Activated T-cell treated with anti-CD3 and anti-CD28 coated beads, Interleukin-2, amount 50 U/mL, for 4 hours (primary cell): Measurements from ENCODE around the gene TMEM87A. TPM values are rescaled to one million over a fixed set of nuclear protein-coding genes. Genes with fewer than 3 reads are reported as not detected.

ENCODE experiments used
- ATAC-seq, 2 donors: fragments of 200-7000 bp; cut with Tn5 transposase; one replicate each; pipeline ENCODE4 v1.10.0; 2021
- DNase-seq: peaks from one replicate; pipeline ENCODE4 v3.0.0-alpha.2; 2020
- H3K27me3 Mint-ChIP-seq: one replicate; pipeline ENCODE4 v1.8.0; 2021; ENCODE audit warnings: low read depth, mixed read lengths
- H3K36me3 Mint-ChIP-seq: one replicate; pipeline ENCODE4 v1.8.0; 2022; ENCODE audit warnings: mixed read lengths; ENCODE audit not compliant: insufficient read depth
- H3K4me1 Mint-ChIP-seq: one replicate; pipeline ENCODE4 v1.8.0; 2021; ENCODE audit warnings: low read depth, mixed read lengths
- H3K4me3 Mint-ChIP-seq: one replicate; pipeline ENCODE4 v1.8.0; 2021; ENCODE audit warnings: mild to moderate bottlenecking, moderate library complexity, mixed read lengths
- H3K9me3 Mint-ChIP-seq: one replicate; pipeline ENCODE4 v1.8.0; 2021; ENCODE audit warnings: mixed read lengths
- total RNA-seq, 3 donors: library from RNA; stranded (reverse); gene quantifications; one replicate each; pipeline ENCODE4 v1.2.1, GENCODE V29; 2021

Gene TMEM87A
- total RNA-seq, 3 donors from 2014 or later = 47.1 to 57.0 (median 56.4) TPM

DNA sequence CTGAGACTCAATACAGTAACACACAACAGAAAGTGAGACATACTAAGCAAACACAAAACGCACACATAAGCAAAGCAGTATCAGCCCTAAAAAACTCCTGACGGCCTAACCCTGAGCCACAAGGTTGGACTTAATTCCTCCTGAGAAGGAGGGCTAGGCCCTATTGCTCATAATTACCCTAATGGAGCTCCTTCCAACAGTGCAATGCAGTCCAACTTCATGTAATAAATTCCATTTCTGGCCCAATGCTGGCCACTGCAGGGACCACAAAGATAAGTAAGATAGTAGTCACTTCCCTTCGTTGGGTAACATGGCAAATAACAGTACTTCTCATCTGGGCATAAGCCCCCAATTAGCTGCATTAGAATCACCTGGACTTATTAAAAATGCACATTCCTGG, 69.3 kb downstream of the TMEM87A start:
- H3K27me3 Mint-ChIP-seq = no peaks in the 10 kb centered on the region
- ATAC-seq (no peak), DNase-seq (no peak)
- no peak overlapping the region for H3K4me3 Mint-ChIP-seq
- H3K36me3 Mint-ChIP-seq = peaks cover 13% of the 10 kb centered on the region
- peaks cover 47% of the 10 kb centered on the region for H3K4me1 Mint-ChIP-seq
- no peaks in the 10 kb centered on the region for H3K9me3 Mint-ChIP-seq

- H3K4me3 Mint-ChIP-seq = no peak overlapping the region
- ATAC-seq (no peak), DNase-seq (no peak)
- H3K4me1 Mint-ChIP-seq = peaks cover 44% of the 10 kb centered on the region
- H3K27me3 Mint-ChIP-seq = no peaks in the 10 kb centered on the region
- peaks cover 16% of the 10 kb centered on the region for H3K36me3 Mint-ChIP-seq
- H3K9me3 Mint-ChIP-seq = no peaks in the 10 kb centered on the region
Observed at GRCh38 chr15:42202653-42203052, 70.6 kb downstream of the TMEM87A start.

DNA sequence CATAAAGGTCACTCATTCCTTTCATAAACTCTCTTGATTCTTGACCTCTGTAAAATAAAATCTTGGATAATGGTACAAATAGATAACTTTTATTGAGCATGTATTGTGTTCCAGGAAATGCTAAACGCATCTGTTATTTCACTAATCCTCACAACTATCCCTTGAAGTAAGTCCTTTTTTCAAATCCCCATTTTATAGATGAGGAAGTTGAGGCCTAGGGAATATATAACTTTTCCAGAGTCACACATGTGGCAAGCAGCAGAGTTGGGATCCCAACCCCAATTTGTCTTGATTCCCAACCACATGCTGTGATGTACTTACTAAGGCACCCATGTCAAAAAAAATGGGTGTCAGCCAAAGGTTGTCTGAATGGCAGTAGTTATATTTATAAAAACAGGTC, 71.4 kb downstream of the TMEM87A start:
- H3K36me3 Mint-ChIP-seq = peaks cover 20% of the 10 kb centered on the region
- DNase-seq = no peak
- peaks cover 35% of the 10 kb centered on the region for H3K4me1 Mint-ChIP-seq
- H3K4me3 Mint-ChIP-seq = no peak overlapping the region
- no peaks in the 10 kb centered on the region for H3K27me3 Mint-ChIP-seq
- no peak for ATAC-seq
- no peaks in the 10 kb centered on the region for H3K9me3 Mint-ChIP-seq

DNA sequence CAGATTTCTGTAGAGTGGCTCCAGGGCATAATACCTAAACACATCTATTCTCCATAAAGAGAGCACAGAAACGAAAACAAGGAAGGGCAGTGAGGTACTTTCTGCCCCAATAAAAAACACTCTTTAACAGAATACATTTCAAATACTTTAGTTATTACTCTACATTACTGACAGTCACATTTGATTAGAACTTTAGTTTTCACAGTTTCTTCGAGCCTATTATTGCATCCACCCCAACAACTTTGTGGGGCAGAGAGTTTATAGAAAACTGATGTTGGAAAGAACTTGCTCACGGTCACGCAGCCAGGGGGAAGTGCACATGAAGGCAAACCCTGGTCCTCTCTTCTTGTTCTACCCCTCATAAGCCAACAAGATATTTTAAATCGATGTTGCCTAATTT, 74.1 kb downstream of the TMEM87A start:
- Mint-ChIP-seq H3K4me1 (peaks cover 25% of the 10 kb centered on the region), H3K36me3 (peaks cover 32% of the 10 kb centered on the region), H3K9me3 (no peaks in the 10 kb centered on the region), H3K4me3 (no peak overlapping the region), H3K27me3 (no peaks in the 10 kb centered on the region)
- DNase-seq (no peak), ATAC-seq (no peak)

- Mint-ChIP-seq H3K27me3 (no peaks in the 10 kb centered on the region), H3K36me3 (peaks cover 32% of the 10 kb centered on the region)
Observed at GRCh38 chr15:42198516-42198915, 74.7 kb downstream of the TMEM87A start.

DNA sequence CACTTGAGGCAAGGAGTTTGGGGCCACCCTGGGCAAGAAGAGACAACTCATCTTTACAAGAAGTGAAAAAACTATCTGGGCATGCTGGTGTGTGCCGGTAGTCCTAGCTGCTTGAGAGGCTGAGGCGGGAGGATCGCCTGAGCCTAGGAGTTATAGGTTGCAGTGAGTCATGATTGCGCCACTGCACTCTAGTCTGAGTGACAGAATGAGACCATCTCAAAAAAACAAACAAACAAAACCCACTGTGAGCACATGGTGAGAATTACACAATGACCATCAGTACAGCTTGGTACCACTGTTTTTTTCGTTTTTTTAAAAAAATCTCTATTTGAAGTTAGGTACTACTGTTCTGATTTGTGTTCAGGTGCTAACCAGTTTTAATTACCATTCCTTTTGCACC, 78.7 kb downstream of the TMEM87A start:
- H3K4me3 Mint-ChIP-seq = no peak overlapping the region
- H3K27me3 Mint-ChIP-seq = no peaks in the 10 kb centered on the region
- peaks cover 35% of the 10 kb centered on the region for H3K4me1 Mint-ChIP-seq
- ATAC-seq (no peak), DNase-seq (no peak)
- H3K36me3 Mint-ChIP-seq = peaks cover 43% of the 10 kb centered on the region
- no peaks in the 10 kb centered on the region for H3K9me3 Mint-ChIP-seq

More at GRCh38 chr15:42198516-42198915, 74.7 kb downstream of the TMEM87A start:
- DNase-seq (no peak), ATAC-seq (no peak)
- H3K9me3 Mint-ChIP-seq = no peaks in the 10 kb centered on the region
- peaks cover 24% of the 10 kb centered on the region for H3K4me1 Mint-ChIP-seq
- no peak overlapping the region for H3K4me3 Mint-ChIP-seq

- Mint-ChIP-seq H3K27me3 (no peaks in the 10 kb centered on the region), H3K9me3 (no peaks in the 10 kb centered on the region), H3K4me3 (peak overlapping the region; percentile 52), H3K4me1 (peaks cover 36% of the 10 kb centered on the region), H3K36me3 (peaks cover 47% of the 10 kb centered on the region)
- peak; percentile 70 to 85 for ATAC-seq
- no peak for DNase-seq
Observed at GRCh38 chr15:42193383-42193782, 79.8 kb downstream of the TMEM87A start.

- DNase-seq (no peak), ATAC-seq (peak in 1 of 2 donors; percentile 25)
- no peaks in the 10 kb centered on the region for H3K9me3 Mint-ChIP-seq
- H3K36me3 Mint-ChIP-seq = peaks cover 48% of the 10 kb centered on the region
- H3K4me3 Mint-ChIP-seq = no peak overlapping the region
- no peaks in the 10 kb centered on the region for H3K27me3 Mint-ChIP-seq
- peaks cover 36% of the 10 kb centered on the region for H3K4me1 Mint-ChIP-seq
Observed at GRCh38 chr15:42191610-42192346, 81.5 kb downstream of the TMEM87A start.

- Mint-ChIP-seq H3K4me1 (peaks cover 29% of the 10 kb centered on the region), H3K27me3 (no peaks in the 10 kb centered on the region), H3K4me3 (no peak overlapping the region), H3K9me3 (no peaks in the 10 kb centered on the region), H3K36me3 (peaks cover 49% of the 10 kb centered on the region)
- ATAC-seq = no peak
- DNase-seq = no peak
Observed at GRCh38 chr15:42190370-42190769, 82.9 kb downstream of the TMEM87A start.

DNA sequence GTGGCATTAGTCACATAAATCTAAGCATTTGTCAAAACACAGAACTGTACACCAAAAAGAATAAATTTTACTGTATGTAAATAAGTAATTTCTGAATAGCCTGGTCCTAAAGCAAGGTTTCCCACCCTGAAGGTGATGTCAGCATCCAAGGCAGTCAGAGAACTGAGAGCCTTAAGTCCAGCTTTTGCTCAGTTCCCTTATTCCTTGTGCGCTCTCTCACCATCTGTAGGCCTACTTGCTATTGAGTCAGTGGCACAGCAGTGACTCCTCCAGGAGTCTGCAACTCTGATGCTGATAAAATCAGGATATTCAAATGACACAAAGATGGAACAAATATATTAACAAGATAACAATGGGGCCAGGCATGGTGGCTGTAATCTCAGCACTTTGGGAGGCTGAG, 87.4 kb downstream of the TMEM87A start:
- H3K9me3 Mint-ChIP-seq = no peaks in the 10 kb centered on the region
- no peak overlapping the region for H3K4me3 Mint-ChIP-seq
- no peak for ATAC-seq
- DNase-seq = no peak
- H3K27me3 Mint-ChIP-seq = no peaks in the 10 kb centered on the region
- H3K36me3 Mint-ChIP-seq = peaks cover 57% of the 10 kb centered on the region
- peaks cover 6% of the 10 kb centered on the region for H3K4me1 Mint-ChIP-seq

DNA sequence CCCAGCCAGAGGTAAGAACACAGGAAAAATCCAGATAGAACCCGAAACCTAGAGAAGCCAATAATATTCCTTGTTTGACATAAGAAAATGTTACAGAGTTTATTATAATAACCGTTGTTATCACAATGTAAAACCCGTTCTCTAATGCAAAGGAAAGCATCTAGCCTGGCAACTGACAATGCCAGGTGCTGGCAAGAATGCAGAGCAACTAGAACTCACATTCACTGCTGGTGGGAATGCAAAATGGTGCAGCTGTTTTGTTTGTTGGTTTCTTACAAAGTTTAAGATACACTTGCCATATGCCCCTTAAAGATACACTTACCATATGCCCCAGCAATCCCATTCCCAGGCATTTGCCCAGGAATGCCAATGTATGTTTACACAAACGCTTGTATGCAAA, 88.5 kb downstream of the TMEM87A start:
- Mint-ChIP-seq H3K4me3 (no peak overlapping the region), H3K27me3 (no peaks in the 10 kb centered on the region), H3K9me3 (no peaks in the 10 kb centered on the region), H3K36me3 (peaks cover 57% of the 10 kb centered on the region), H3K4me1 (peaks cover 1% of the 10 kb centered on the region)
- DNase-seq (no peak), ATAC-seq (no peak)

GRCh38 chr15:42184296-42184695, 88.9 kb downstream of the TMEM87A start:
- no peak for ATAC-seq
- Mint-ChIP-seq H3K4me3 (no peak overlapping the region), H3K27me3 (no peaks in the 10 kb centered on the region), H3K36me3 (peaks cover 56% of the 10 kb centered on the region), H3K4me1 (peaks cover 1% of the 10 kb centered on the region), H3K9me3 (no peaks in the 10 kb centered on the region)
- no peak for DNase-seq

GRCh38 chr15:42182961-42183360, 90.3 kb downstream of the TMEM87A start:
- no peaks in the 10 kb centered on the region for H3K9me3 Mint-ChIP-seq
- peaks cover 54% of the 10 kb centered on the region for H3K36me3 Mint-ChIP-seq
- H3K27me3 Mint-ChIP-seq = no peaks in the 10 kb centered on the region
- H3K4me3 Mint-ChIP-seq = no peak overlapping the region
- ATAC-seq (no peak), DNase-seq (no peak)
- no peaks in the 10 kb centered on the region for H3K4me1 Mint-ChIP-seq

DNA sequence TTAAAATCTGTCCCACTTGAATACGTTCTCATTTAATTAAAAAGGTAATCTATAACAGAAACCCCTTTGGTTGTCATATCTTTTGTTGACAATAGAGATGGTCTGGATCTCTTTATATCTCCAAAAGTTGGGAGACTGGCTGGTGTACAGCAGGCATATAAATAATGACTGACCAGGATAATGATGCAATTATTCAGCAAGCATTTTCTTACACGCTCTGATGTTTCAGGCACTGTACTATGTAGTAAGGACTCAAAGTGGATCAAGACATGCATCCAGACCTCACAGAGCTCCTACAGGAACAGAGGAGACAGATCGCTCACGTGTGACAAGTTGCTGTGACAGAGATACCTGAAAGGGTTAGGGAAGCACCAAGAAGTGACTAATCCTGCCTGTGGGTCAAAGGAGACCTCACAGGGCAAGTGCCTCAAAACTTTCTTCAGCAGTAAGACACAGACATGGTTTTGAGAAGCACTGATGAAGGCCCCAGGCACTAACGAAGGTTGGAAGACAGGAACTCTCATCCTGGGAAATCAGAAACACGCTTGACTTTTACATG, 90.8 kb downstream of the TMEM87A start:
- no peak for ATAC-seq
- no peaks in the 10 kb centered on the region for H3K27me3 Mint-ChIP-seq
- peaks cover 52% of the 10 kb centered on the region for H3K36me3 Mint-ChIP-seq
- H3K4me3 Mint-ChIP-seq = no peak overlapping the region
- no peaks in the 10 kb centered on the region for H3K9me3 Mint-ChIP-seq
- H3K4me1 Mint-ChIP-seq = no peaks in the 10 kb centered on the region
- DNase-seq = no peak

GRCh38 chr15:42178056-42178455, 95.2 kb downstream of the TMEM87A start:
- no peaks in the 10 kb centered on the region for H3K9me3 Mint-ChIP-seq
- H3K36me3 Mint-ChIP-seq = peaks cover 42% of the 10 kb centered on the region
- ATAC-seq (no peak), DNase-seq (no peak)
- no peaks in the 10 kb centered on the region for H3K27me3 Mint-ChIP-seq
- H3K4me1 Mint-ChIP-seq = no peaks in the 10 kb centered on the region
- no peak overlapping the region for H3K4me3 Mint-ChIP-seq
